GM23248 (cell line): Measurements from ENCODE around the gene FOXE1. TPM values are rescaled to one million over a fixed set of nuclear protein-coding genes. Genes with fewer than 3 reads are reported as not detected.

Experiments
- DNase-seq: peaks from one replicate; pipeline ENCODE4 v3.0.0-alpha.2; 2015
- H2AFZ ChIP-seq: fragments of 200-600 bp; sonication (generic); 2 replicates; pipeline ENCODE4 v1.6.1; 2016; ENCODE audit warnings: antibody characterized with exemption
- H3F3A ChIP-seq: fragments of 200-600 bp; sonication (generic); 2 replicates; pipeline ENCODE4 v1.6.1; 2016; ENCODE audit warnings: mild to moderate bottlenecking, antibody characterized with exemption, mixed run types; ENCODE audit not compliant: insufficient read depth
- H3K27ac ChIP-seq: fragments of 200-600 bp; sonication (generic); 2 replicates; pipeline ENCODE4 v1.5.1; 2016; ENCODE audit warnings: mild to moderate bottlenecking
- H3K27me3 ChIP-seq: fragments of 200-600 bp; sonication (generic); replicated peaks from 2 replicates; pipeline ENCODE4 v1.6.1; 2016; ENCODE audit warnings: mild to moderate bottlenecking; ENCODE audit not compliant: insufficient read depth
- H3K36me3 ChIP-seq: fragments of 200-600 bp; sonication (generic); 2 replicates; pipeline ENCODE4 v1.6.1; 2016; ENCODE audit warnings: low read depth, mild to moderate bottlenecking
- H3K4me1 ChIP-seq: fragments of 200-600 bp; sonication (generic); 2 replicates; pipeline ENCODE4 v1.6.1; 2016; ENCODE audit warnings: mild to moderate bottlenecking; ENCODE audit not compliant: insufficient read depth
- H3K4me2 ChIP-seq: fragments of 200-600 bp; sonication (generic); one replicate; pipeline ENCODE4 v1.6.1; 2016; ENCODE audit warnings: mild to moderate bottlenecking; ENCODE audit not compliant: unreplicated experiment
- H3K4me3 ChIP-seq: fragments of 200-600 bp; sonication (generic); 2 replicates; pipeline ENCODE4 v1.5.1; 2016; ENCODE audit warnings: mild to moderate bottlenecking
- H3K79me2 ChIP-seq: fragments of 200-600 bp; sonication (generic); 2 replicates; pipeline ENCODE4 v1.6.1; 2016; ENCODE audit warnings: mild to moderate bottlenecking; ENCODE audit not compliant: insufficient read depth
- H3K9ac ChIP-seq: fragments of 200-600 bp; sonication (generic); 2 replicates; pipeline ENCODE4 v1.6.1; 2016; ENCODE audit warnings: mild to moderate bottlenecking
- H3K9me2 ChIP-seq: fragments of 200-600 bp; sonication (generic); 2 replicates; pipeline ENCODE4 v1.6.1; 2016; ENCODE audit warnings: mixed run types, mild to moderate bottlenecking, moderate library complexity; ENCODE audit not compliant: insufficient read depth
- H3K9me3 ChIP-seq: fragments of 200-600 bp; sonication (generic); one replicate; pipeline ENCODE4 v1.6.1; 2017; ENCODE audit warnings: low read depth
- H4K20me1 ChIP-seq: fragments of 200-600 bp; sonication (generic); 2 replicates; pipeline ENCODE4 v1.6.0; 2016; ENCODE audit not compliant: insufficient read depth
- EZH2 ChIP-seq: fragments of 200-600 bp; sonication (generic); IDR thresholded peaks from 2 replicates; pipeline ENCODE4 v1.6.1; 2018; ENCODE audit warnings: antibody characterized with exemption, mild to moderate bottlenecking; ENCODE audit not compliant: insufficient read depth, poor library complexity, severe bottlenecking
- EZH2phosphoT487 ChIP-seq: fragments of 200-600 bp; sonication (generic); IDR thresholded peaks from 2 replicates; pipeline ENCODE4 v1.6.1; 2018; ENCODE audit warnings: antibody characterized with exemption, moderate library complexity, mild to moderate bottlenecking, low read depth; ENCODE audit not compliant: insufficient read depth
- WGBS, 2 experiments: methylation state at CpG; one replicate each; pipeline ENCODE4 v1.1.6; 2015 to 2017; ENCODE audit warnings: low lambda C conversion rate in 2 of 2, low coverage in 1 of 2; ENCODE audit errors: missing lambda C conversion rate in 2 of 2; 5-methylcytosine and 5-hydroxymethylcytosine counted together
- in situ Hi-C: fragments of 300-500 bp; cut with MboI; formaldehyde crosslinking; loops from 2 replicates; pipeline ENCODE4 v1.15.0; 2020
- polyA plus RNA-seq: library from polyadenylated mRNA; unstranded; fragments of >200 nt; fragmentation: Nextera tagmentation; extraction: Ambion mirVana; gene quantifications from 2 replicates; pipeline ENCODE4 v1.2.1, GENCODE V29; 2016
- total RNA-seq: library from RNA; depleted of rRNA; stranded (reverse); fragments of >200 nt; shearing (Covaris generic); gene quantifications from 2 replicates; pipeline ENCODE4 v1.2.3, GENCODE V29; 2014

Gene FOXE1
- total and polyA plus RNA-seq, 2 experiments from 2014 or later, result not detected

- 44 to 45% methylated on average over 1 of the region's 1 CpG for WGBS, 2 experiments
- DNase-seq, result no peak
- in situ Hi-C loops, result no loop called here
Observed at GRCh38 chr9:97895211-97895610, 42.2 kb downstream of the FOXE1 start.

GRCh38 chr9:97895695-97896332 lies 42.8 kb downstream of the FOXE1 start:
- H3K9me3 ChIP-seq, result no peaks in the 10 kb centered on the region
- in situ Hi-C loops, result no loop called here
- H3K27me3 ChIP-seq, result no peaks in the 10 kb centered on the region
- no peaks in the 10 kb centered on the region for H3K36me3 ChIP-seq
- H3K9me2 ChIP-seq, result no peaks in the 10 kb centered on the region
- H3K4me1 ChIP-seq, result peaks cover 10% of the 10 kb centered on the region
- H3K4me2 ChIP-seq, result no peak overlapping the region
- H3K9ac ChIP-seq, result no peak overlapping the region
- no peaks in the 10 kb centered on the region for H3K79me2 ChIP-seq
- TF ChIP-seq EZH2phosphoT487 (no peak), EZH2 (no peak)
- WGBS, 2 experiments, result 51 to 58% methylated on average over 6 of the region's 6 CpGs
- H3K4me3 ChIP-seq, result no peak overlapping the region
- H2AFZ ChIP-seq, result no peak overlapping the region
- H4K20me1 ChIP-seq, result no peaks in the 10 kb centered on the region
- peak; percentile 64 for DNase-seq
- H3K27ac ChIP-seq, result no peak overlapping the region
- peaks cover 11% of the 10 kb centered on the region for H3F3A ChIP-seq

More at GRCh38 chr9:97895211-97895610, 42.2 kb downstream of the FOXE1 start:
- no peak overlapping the region for H3K4me3 ChIP-seq
- H3K9me3 ChIP-seq, result no peaks in the 10 kb centered on the region
- no peaks in the 10 kb centered on the region for H3K27me3 ChIP-seq
- H3K27ac ChIP-seq, result no peak overlapping the region
- H3K79me2 ChIP-seq, result no peaks in the 10 kb centered on the region
- no peak overlapping the region for H3K4me2 ChIP-seq
- H3K9me2 ChIP-seq, result no peaks in the 10 kb centered on the region
- peaks cover 5% of the 10 kb centered on the region for H3F3A ChIP-seq
- TF ChIP-seq EZH2 (no peak), EZH2phosphoT487 (no peak)
- no peaks in the 10 kb centered on the region for H3K36me3 ChIP-seq
- H4K20me1 ChIP-seq, result no peaks in the 10 kb centered on the region
- H3K4me1 ChIP-seq, result peaks cover 6% of the 10 kb centered on the region
- no peak overlapping the region for H3K9ac ChIP-seq
- H2AFZ ChIP-seq, result no peak overlapping the region

- peak overlapping the region; percentile 56 for H3K27ac ChIP-seq
- H3K4me3 ChIP-seq, result peak overlapping the region; percentile 32
- peak overlapping the region; percentile 53 for H3K4me2 ChIP-seq
- TF ChIP-seq EZH2phosphoT487 (no peak), EZH2 (no peak)
- H3K79me2 ChIP-seq, result peaks cover 11% of the 10 kb centered on the region; the same call in 1 of the 2 replicates
- H3K36me3 ChIP-seq, result no peaks in the 10 kb centered on the region
- H3K9me3 ChIP-seq, result no peaks in the 10 kb centered on the region
- peaks cover 15% of the 10 kb centered on the region for H3K4me1 ChIP-seq
- H3K9me2 ChIP-seq, result no peaks in the 10 kb centered on the region
- no peaks in the 10 kb centered on the region for H3K27me3 ChIP-seq
- H2AFZ ChIP-seq, result 0 out of 2 replicates have a peak overlapping the region, but pooled peaks have one; percentile 1
- in situ Hi-C loops, result loop anchor here (5.0 kb wide), 1 partner anchor 188 kb away; no protein-coding TSS in a partner anchor
- 39 to 42% methylated on average over 9 of the region's 9 CpGs for WGBS, 2 experiments
- H3K9ac ChIP-seq, result peak overlapping the region; percentile 21
- peak; percentile 95 for DNase-seq
- no peaks in the 10 kb centered on the region for H4K20me1 ChIP-seq
- H3F3A ChIP-seq, result peaks cover 19% of the 10 kb centered on the region
Observed at GRCh38 chr9:97900103-97900737, 47.2 kb downstream of the FOXE1 start.

GRCh38 chr9:97900738-97901565 lies 47.9 kb downstream of the FOXE1 start:
- TF ChIP-seq EZH2phosphoT487, result no peak
- no peak for TF ChIP-seq EZH2
- Histone ChIP-seq H3K36me3 (no peaks in the 10 kb centered on the region), H3K79me2 (peaks cover 15% of the 10 kb centered on the region; the same call in 1 of the 2 replicates), H3K4me2 (peak overlapping the region; percentile 53), H3K27me3 (no peaks in the 10 kb centered on the region), H3K4me3 (peak overlapping the region; percentile 32), H2AFZ (0 out of 2 replicates have a peak overlapping the region, but pooled peaks have one; percentile 1), H3K9me3 (no peaks in the 10 kb centered on the region), H3F3A (peaks cover 19% of the 10 kb centered on the region), H3K27ac (peak overlapping the region; percentile 56), H3K9ac (peak overlapping the region; percentile 21), H4K20me1 (no peaks in the 10 kb centered on the region), H3K9me2 (no peaks in the 10 kb centered on the region), H3K4me1 (peaks cover 15% of the 10 kb centered on the region)
- in situ Hi-C loops, result loop anchor here (5.0 kb wide), 1 partner anchor 189 kb away; no protein-coding TSS in a partner anchor
- peak; percentile 71 for DNase-seq
- 30 to 32% methylated on average over 5 of the region's 5 CpGs for whole genome bisulfite sequencing, 2 experiments
